ENCODE measurements around the gene PRKRA.

GRCh38 chr2:178397002-178397605 is 53.9 kb downstream of the PRKRA start:
- TF ChIP-seq RAD21 (IDR thresholded peaks at IDR 0.05 in 1 of 2, conservative IDR thresholded peaks at IDR 0.05 in 1 of 2; ENCODE audit: low read depth in 2 of 2, low read length in 2 of 2) (peak in 1 of 2 experiments; percentile 12; a peak in 3 of 4 replicates), JUND (IDR thresholded peaks at IDR 0.05; ENCODE audit: low read length) (no peak), KDM1A (IDR thresholded peaks at IDR 0.05; ENCODE audit: borderline replicate concordance, low read length) (no peak), POLR2AphosphoS5 (IDR thresholded peaks at IDR 0.05; ENCODE audit: low read depth, low read length) (no peak), EGR1 (IDR thresholded peaks at IDR 0.05; ENCODE audit: borderline replicate concordance, low read depth, low read length) (no peak), TEAD4 (IDR thresholded peaks at IDR 0.05; ENCODE audit: low read depth, low read length) (no peak), CTCF (IDR thresholded peaks at IDR 0.05; ENCODE audit: control extremely low read depth in 1 of 3, insufficient read depth in 1 of 3, low read depth in 1 of 3, low read length in 3 of 3) (peak in 2 of 3 experiments; percentile 24 to 62; a peak in 2 of 4 replicates), EZH2 (IDR thresholded peaks at IDR 0.05; ENCODE audit: low read depth, low read length, severe bottlenecking) (no peak), TCF12 (IDR thresholded peaks at IDR 0.05; ENCODE audit: low read depth, low read length) (no peak), PHF8 (conservative IDR thresholded peaks at IDR 0.05; ENCODE audit: low read depth, low read length) (no peak), SIX5 (IDR thresholded peaks at IDR 0.05; ENCODE audit: low read depth, low read length) (no peak), GABPA (IDR thresholded peaks at IDR 0.05; ENCODE audit: borderline replicate concordance, insufficient read depth, low read length) (no peak)

All from H1 (cell line).